Purkinje cell (primary cell): ENCODE results near the gene LILRB3. TPM values are rescaled to one million over a fixed set of nuclear protein-coding genes. Genes with fewer than 3 reads are reported as not detected.

Experiments
- polyA plus RNA-seq: library from polyadenylated mRNA; unstranded; fragments of >200 nt; fragmentation: Nextera tagmentation; gene quantifications from 2 replicates; pipeline ENCODE4 v1.2.1, GENCODE V29; 2014

LILRB3 gene
- polyA plus RNA-seq, result 0.11 TPM in 1 of 2 replicates, not detected in the other

DNA sequence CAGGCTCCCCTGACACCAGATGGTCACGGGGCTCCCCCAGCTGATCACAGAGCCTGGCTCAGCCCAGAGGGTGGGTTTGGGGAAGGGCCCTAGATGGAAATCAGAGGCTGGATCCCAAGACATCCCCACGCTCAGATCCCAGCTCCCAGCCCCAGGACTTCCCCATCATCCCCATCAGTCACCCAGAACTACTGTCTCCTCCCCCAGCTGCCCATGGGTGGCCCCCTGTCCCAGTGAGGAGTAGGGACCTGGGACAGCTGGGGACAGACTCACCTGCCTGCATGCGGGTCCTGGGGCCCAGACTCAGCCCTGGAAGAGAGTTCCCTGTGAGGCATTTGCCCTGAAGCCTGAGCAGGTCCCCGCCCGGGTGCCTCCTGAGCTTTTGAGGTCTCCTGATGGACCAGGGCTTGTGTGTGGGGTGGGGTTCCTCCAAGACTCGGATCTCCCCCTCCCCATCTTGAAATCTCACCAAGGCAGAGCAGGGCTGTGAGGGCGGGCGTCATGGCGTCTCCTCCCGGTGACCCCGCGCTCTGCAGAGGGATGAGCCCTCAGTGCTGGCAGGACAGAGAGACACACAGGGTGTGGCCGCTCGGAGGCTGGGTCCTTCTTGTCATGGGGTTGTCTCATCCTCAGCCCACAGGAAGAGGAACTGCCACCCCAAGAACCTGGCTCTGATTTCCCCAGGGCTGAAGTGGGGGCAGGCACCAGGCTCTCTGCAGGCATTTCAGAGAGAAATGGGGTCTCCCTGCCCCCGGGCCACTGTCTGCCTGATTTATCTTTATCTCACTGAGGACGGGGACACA lies at the start of gene LILRB3:
LILRB3 (minus strand) TSS at position 534 of the 803 bp plus-strand sequence; CDS start at position 503, 31 bp downstream.

DNA sequence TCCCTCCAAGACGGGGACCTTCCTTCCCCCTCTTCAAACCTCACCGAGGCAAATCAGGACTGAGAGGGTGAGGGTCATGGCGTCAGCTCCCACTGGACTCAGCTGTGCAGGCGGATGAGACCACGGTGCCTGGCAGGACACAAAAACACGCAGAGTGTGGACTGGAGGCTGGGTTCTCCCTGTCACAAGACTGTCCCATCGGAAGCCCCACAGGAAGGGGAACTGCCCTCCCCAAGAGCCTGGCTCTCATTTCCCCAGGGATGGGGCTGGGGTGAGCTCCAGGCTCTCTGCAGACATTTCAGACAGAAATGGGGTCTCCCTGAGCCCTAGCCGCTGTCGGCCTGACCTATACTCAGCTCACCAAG lies 34.3 kb upstream of the LILRB3 start, which contains the start of gene LILRB5:
LILRB5 (minus strand) TSS at position 158 of the 365 bp plus-strand sequence; CDS start at position 78, 80 bp downstream.

DNA sequence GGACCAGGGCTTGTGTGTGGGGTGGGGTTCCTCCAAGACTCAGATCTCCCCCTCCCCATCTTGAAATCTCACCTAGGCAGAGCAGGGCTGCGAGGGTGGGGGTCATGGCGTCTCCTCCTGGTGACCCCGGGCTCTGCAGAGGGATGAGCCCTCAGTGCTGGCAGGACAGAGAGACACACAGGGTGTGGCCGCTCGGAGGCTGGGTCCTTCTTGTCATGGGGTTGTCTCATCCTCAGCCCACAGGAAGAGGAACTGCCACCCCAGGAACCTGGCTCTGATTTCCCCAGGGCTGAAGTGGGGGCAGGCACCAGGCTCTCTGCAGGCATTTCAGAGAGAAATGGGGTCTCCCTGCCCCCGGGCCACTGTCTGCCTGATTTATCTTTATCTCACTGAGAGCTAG lies 19.8 kb upstream of the LILRB3 start, which contains the start of gene LILRA6:
LILRA6 (minus strand) TSS at position 145 of the 400 bp plus-strand sequence.

DNA sequence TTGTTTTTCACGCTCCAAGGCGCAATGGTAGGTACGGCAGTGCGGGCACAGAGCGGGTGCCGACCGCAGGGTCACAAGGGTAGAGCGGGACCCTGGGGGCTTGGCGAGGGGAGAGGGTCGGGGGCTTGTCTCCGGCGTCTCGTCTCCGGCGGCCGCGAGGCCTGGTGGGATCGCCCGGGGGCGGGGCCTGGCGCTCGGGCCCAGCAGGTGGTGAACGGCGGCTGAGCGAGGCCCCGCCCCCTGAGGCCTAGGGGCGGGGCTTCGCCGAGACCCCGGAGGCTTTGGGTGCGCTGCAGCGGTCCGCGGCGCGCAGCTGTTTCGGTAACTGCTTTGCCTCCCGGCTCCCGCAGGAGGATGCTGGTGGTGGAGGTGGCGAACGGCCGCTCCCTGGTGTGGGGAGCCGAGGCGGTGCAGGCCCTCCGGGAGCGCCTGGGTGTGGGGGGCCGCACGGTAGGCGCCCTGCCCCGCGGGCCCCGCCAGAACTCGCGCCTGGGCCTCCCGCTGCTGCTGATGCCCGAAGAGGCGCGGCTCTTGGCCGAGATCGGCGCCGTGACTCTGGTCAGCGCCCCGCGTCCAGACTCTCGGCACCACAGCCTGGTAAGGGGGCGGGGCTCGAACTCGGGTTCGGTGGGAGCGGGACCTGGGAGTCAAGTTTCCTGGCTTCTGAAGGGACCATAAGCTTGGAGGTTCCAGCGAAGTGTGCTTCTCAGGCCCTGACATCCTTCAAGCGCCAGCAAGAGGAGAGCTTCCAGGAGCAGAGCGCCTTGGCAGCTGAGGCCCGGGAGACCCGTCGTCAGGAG lies 31.6 kb downstream of the LILRB3 start, which contains the start of gene TSEN34:
TSEN34 (plus strand) TSS at position 298 of the 800 bp plus-strand sequence; CDS start at position 355, 57 bp downstream.

DNA sequence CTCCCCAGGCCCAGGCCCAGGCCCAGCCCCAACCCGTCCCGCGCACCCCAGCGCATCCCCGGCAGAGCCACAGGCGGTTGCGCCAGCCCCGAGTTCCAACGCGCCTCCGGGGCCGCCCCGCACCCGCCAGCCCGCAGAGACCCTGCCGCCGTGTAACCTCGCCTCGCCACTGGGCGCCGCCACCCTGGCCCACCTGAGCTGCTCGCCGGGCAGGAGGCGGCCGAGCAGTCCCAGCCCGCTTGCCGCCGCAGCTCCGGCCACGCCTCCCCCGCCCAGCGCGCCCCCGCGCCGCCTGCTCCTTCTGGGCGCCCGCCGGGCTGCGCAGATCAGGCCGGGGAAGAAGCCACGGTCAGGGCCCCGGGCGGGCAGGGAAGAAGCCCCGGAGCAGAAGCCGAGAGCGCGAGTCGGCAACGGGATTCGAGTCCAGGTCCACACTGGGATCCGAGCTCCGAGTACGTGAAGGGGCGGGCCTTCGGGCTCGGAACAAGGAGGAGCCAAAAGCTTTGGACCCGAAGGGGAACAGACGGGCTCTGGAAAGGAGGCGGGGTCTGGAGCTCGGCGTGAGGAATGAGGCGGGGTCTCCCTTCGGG lies 33.6 kb downstream of the LILRB3 start, which contains the start of gene MBOAT7:
MBOAT7 (minus strand) TSS at position 436 of the 590 bp plus-strand sequence. CDS start 1,072 bp downstream, outside the sequence.

DNA sequence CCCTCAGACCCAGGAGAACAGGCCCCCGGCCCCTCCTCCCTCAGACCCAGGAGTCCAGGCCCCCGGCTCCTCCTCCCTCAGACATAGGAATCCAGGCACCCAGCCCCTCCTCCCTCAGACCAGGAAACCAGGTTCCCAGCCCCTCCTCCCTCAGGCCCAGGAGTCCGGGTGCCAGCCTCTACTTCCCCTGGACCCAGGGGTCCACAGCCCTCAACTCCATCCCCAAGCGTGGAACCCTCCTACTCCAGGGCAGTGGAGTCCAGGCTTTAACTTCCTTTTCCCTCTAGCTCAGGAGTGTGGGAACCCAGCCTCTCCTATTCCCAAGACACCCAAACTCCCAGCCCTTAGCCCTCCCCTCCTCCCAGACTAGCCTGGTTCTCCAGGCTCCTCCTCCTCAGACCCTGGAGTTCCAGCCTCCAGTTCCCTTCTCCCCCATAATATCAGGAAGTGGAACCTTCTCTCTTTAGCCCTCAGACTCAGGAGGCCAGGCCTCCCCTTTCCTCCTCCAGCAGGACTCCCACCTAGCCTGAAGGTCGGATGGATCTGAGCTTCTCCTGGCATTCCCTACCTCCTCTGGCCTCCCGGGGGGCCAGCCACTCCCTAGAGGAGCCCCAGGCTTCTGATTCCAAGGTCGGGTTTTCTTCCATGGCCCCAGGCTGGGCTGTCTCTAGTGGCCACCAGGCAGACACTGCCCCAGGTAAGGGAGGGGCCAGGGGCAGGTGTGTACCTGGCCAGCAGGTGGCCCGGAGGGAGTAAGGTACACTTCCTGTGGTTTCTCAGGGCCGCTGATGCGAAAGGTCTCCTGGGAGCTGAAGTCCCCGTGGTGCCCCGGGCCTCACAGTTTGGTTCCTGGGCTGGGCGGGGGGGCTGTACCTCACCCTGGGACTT lies 50.1 kb downstream of the LILRB3 start, which contains the start of gene TMC4:
TMC4 (minus strand) TSS at position 690 of the 888 bp plus-strand sequence; CDS start at position 647, 43 bp downstream.

Other genes with a start within 250 kb of the LILRB3 start
- not detected in 2 replicates for gene CACNG6, start 231.4 kb downstream of the LILRB3 start, polyA plus RNA-seq
- not detected in 2 replicates for gene VSTM1, start 159.1 kb downstream of the LILRB3 start, polyA plus RNA-seq
- not detected in 2 replicates for gene TARM1, start 141.6 kb downstream of the LILRB3 start, polyA plus RNA-seq
- gene OSCAR, start 122.2 kb downstream of the LILRB3 start, polyA plus RNA-seq, result not detected in 2 replicates
- gene NDUFA3, start 120.2 kb downstream of the LILRB3 start, polyA plus RNA-seq, result 1,121 and 1,868 TPM in 2 replicates
- 5.5 and 10.9 TPM in 2 replicates for gene TFPT, start 107.3 kb downstream of the LILRB3 start, polyA plus RNA-seq
- gene PRPF31, start 107.3 kb downstream of the LILRB3 start, polyA plus RNA-seq, result 6.3 and 12.1 TPM in 2 replicates
- 5.1 and 12.1 TPM in 2 replicates for gene CNOT3, start 85.2 kb downstream of the LILRB3 start, polyA plus RNA-seq
- gene LENG1, start 63.3 kb downstream of the LILRB3 start, polyA plus RNA-seq, result 3.0 and 5.2 TPM in 2 replicates
- gene TMC4, start 49.8 kb downstream of the LILRB3 start, polyA plus RNA-seq, result not detected in 2 replicates
- gene MBOAT7, start 33.4 kb downstream of the LILRB3 start, polyA plus RNA-seq, result 10.0 and 11.7 TPM in 2 replicates
- 4.8 and 7.6 TPM in 2 replicates for gene TSEN34, start 31.7 kb downstream of the LILRB3 start, polyA plus RNA-seq
- gene RPS9, start 22.1 kb downstream of the LILRB3 start, polyA plus RNA-seq, result 68.6 and 83.4 TPM in 2 replicates
- gene LILRA6, start 19.8 kb upstream of the LILRB3 start, polyA plus RNA-seq, result not detected in 2 replicates
- 0.13 and 0.15 TPM in 2 replicates for gene LILRB5, start 34.3 kb upstream of the LILRB3 start, polyA plus RNA-seq
- not detected in 2 replicates for gene LILRB2, start 58.1 kb upstream of the LILRB3 start, polyA plus RNA-seq
- not detected in 2 replicates for gene LILRA5, start 90.2 kb upstream of the LILRB3 start, polyA plus RNA-seq
- gene LILRA4, start 116.2 kb upstream of the LILRB3 start, polyA plus RNA-seq, result not detected in 2 replicates
- gene LAIR1, start 141.9 kb upstream of the LILRB3 start, polyA plus RNA-seq, result not detected in 2 replicates
- gene TTYH1, start 192.5 kb upstream of the LILRB3 start, polyA plus RNA-seq, result 38.1 and 45.6 TPM in 2 replicates
- gene LENG8, start 226.2 kb upstream of the LILRB3 start, polyA plus RNA-seq, result 3.1 and 4.7 TPM in 2 replicates
- 1.9 TPM in 2 replicates for gene LENG9, start 240.8 kb upstream of the LILRB3 start, polyA plus RNA-seq